CD4-positive, alpha-beta T cell treated with Interleukin-17A for 1 hour (primary cell): ENCODE data around the gene KIAA0319L.
"Not testable (repeated sequence)": the region's sequence is repeated elsewhere in the genome, so short reads cannot be mapped to it uniquely, and the experiment has no call there.

Experiments used
- DNase-seq: peaks from one replicate; pipeline ENCODE4 v3.0.0-alpha.2; 2020

KIAA0319L gene

GRCh38 chr1:35580949-35581388 is 23.8 kb upstream of the KIAA0319L start:
- DNase-seq, result no peak

GRCh38 chr1:35577071-35577998 is 20.1 kb upstream of the KIAA0319L start:
- peak; percentile 68 for DNase-seq

- DNase-seq, result not testable (repeated sequence)
Measured at GRCh38 chr1:35576766-35577070, 19.5 kb upstream of the KIAA0319L start.

- no peak for DNase-seq
Measured at GRCh38 chr1:35576061-35576765, 19.0 kb upstream of the KIAA0319L start.

- DNase-seq, result no peak
Measured at GRCh38 chr1:35575416-35575958, 18.3 kb upstream of the KIAA0319L start.

- DNase-seq, result no peak
Measured at GRCh38 chr1:35574655-35575415, 17.6 kb upstream of the KIAA0319L start.

- DNase-seq, result no peak
Measured at GRCh38 chr1:35574125-35574654, 17.0 kb upstream of the KIAA0319L start.

- no peak for DNase-seq
Measured at GRCh38 chr1:35573198-35574124, 16.3 kb upstream of the KIAA0319L start, which contains the start of gene TFAP2E. Gene TFAP2E (plus strand): TSS chr1:35573314. CDS start chr1:35573578, 264 bp downstream.

- no peak for DNase-seq
Measured at GRCh38 chr1:35572296-35572695, 15.1 kb upstream of the KIAA0319L start.

- DNase-seq, result no peak
Measured at GRCh38 chr1:35571263-35571662, 14.1 kb upstream of the KIAA0319L start.

- no peak for DNase-seq
Measured at GRCh38 chr1:35570589-35571137, 13.5 kb upstream of the KIAA0319L start.

- no peak for DNase-seq
Measured at GRCh38 chr1:35569936-35570335, 12.7 kb upstream of the KIAA0319L start.

- peak; percentile 75 for DNase-seq
Measured at GRCh38 chr1:35568975-35569395, 11.8 kb upstream of the KIAA0319L start.

- no peak for DNase-seq
Measured at GRCh38 chr1:35567947-35568558, 10.8 kb upstream of the KIAA0319L start.

GRCh38 chr1:35565742-35566133 is 8.5 kb upstream of the KIAA0319L start:
- no peak for DNase-seq

- no peak for DNase-seq
Measured at GRCh38 chr1:35564884-35565741, 7.9 kb upstream of the KIAA0319L start.

- DNase-seq, result peak; percentile 83
Measured at GRCh38 chr1:35564037-35564883, 7.1 kb upstream of the KIAA0319L start.

GRCh38 chr1:35563166-35563565 is 6.0 kb upstream of the KIAA0319L start:
- no peak for DNase-seq
